D721Med (cell line): ENCODE measurements around the gene SNRPE.
A peak's percentile ranks its signal among the peaks of the same experiment; 100 is the strongest.

ENCODE experiments used
- DNase-seq: peaks from one replicate; pipeline ENCODE4 v3.0.0; 2011; ENCODE audit warnings: low spot score; ENCODE audit not compliant: insufficient read length
- FAIRE-seq: peaks from 2 replicates; lab custom pipeline; 2011; peaks lifted over from hg19 to GRCh38; lab: Jason Lieb, UNC
- CTCF ChIP-seq: IDR thresholded peaks from 2 replicates; pipeline ENCODE4 v1.5.1; 2012; ENCODE audit warnings: mild to moderate bottlenecking, control low read depth; ENCODE audit not compliant: insufficient read depth; ENCODE audit errors: missing control alignments

SNRPE gene

GRCh38 chr1:203861379-203862184, at the start of gene SNRPE:
Gene SNRPE (plus strand): TSS chr1:203861599. CDS start chr1:203861660, 61 bp downstream.
- FAIRE-seq (peak; percentile 84), DNase-seq (peak; percentile 78)
- TF ChIP-seq CTCF: peak; percentile 98

GRCh38 chr1:203813581-203814341, 47.6 kb upstream of the SNRPE start:
- no peak for FAIRE-seq
- DNase-seq: no peak
- no peak for TF ChIP-seq CTCF

GRCh38 chr1:203818399-203818798, 43.0 kb upstream of the SNRPE start:
- no peak for DNase-seq
- no peak for TF ChIP-seq CTCF
- FAIRE-seq: no peak

GRCh38 chr1:203823306-203823705, 38.1 kb upstream of the SNRPE start:
- DNase-seq (no peak), FAIRE-seq (no peak)
- TF ChIP-seq CTCF: no peak

- FAIRE-seq: no peak
- TF ChIP-seq CTCF: no peak
Measured at GRCh38 chr1:203826175-203826574, 35.2 kb upstream of the SNRPE start.

GRCh38 chr1:203828002-203828401, 33.4 kb upstream of the SNRPE start:
- no peak for TF ChIP-seq CTCF
- DNase-seq (no peak), FAIRE-seq (no peak)

More at GRCh38 chr1:203826175-203826574, 35.2 kb upstream of the SNRPE start:
- DNase-seq: no peak
